OCI-LY7 (cell line): ENCODE results near the gene PKD1L1. TPM values are rescaled to one million over a fixed set of nuclear protein-coding genes. Genes with fewer than 3 reads are reported as not detected.

Experiments
- BruUV-seq: library from RNA; stranded (reverse); fragments of 400-500 nt; replicated peaks from 2 replicates; lab custom pipeline; 2021; lab: Mats Ljungman, UMichigan
- CTCF ChIA-PET: fragments of 300-600 bp; sonication (Branson Sonifier 250); formaldehyde crosslinking; loops from one replicate; lab custom pipeline; 2022; ENCODE audit warnings: antibody characterized with exemption; ENCODE audit not compliant: unreplicated experiment; lab: Charles Lee
- POLR2A ChIA-PET: fragments of 300-600 bp; sonication (Branson Sonifier 250); formaldehyde crosslinking; loops from one replicate; lab custom pipeline; 2022; ENCODE audit warnings: antibody characterized with exemption; lab: Charles Lee
- DNase-seq: peaks from one replicate; pipeline ENCODE4 v3.0.0-alpha.2; 2015; ENCODE audit warnings: low spot score
- H2AFZ ChIP-seq: fragments of 200-600 bp; sonication (generic), shearing (Covaris generic); 2 replicates; pipeline ENCODE4 v1.6.1; 2014; ENCODE audit warnings: mild to moderate bottlenecking, antibody characterized with exemption, low read length, moderate library complexity
- H3K27ac ChIP-seq: fragments of 200-600 bp; sonication (generic); 2 replicates; pipeline ENCODE4 v1.5.1; 2014; ENCODE audit warnings: mixed run types, low read depth, mild to moderate bottlenecking, moderate library complexity, low read length, inconsistent platforms; ENCODE audit not compliant: poor library complexity, severe bottlenecking
- H3K36me3 ChIP-seq: fragments of 200-600 bp; sonication (generic); 2 replicates; pipeline ENCODE4 v1.6.1; 2014; ENCODE audit warnings: mild to moderate bottlenecking, antibody characterized with exemption, low read length, moderate library complexity, mixed read lengths; ENCODE audit not compliant: insufficient read depth
- H3K4me1 ChIP-seq: fragments of 200-600 bp; sonication (generic); 2 replicates; pipeline ENCODE4 v1.5.1; 2014; ENCODE audit warnings: mild to moderate bottlenecking, low read length; ENCODE audit not compliant: insufficient read depth, poor library complexity, severe bottlenecking
- H3K4me2 ChIP-seq: fragments of 200-600 bp; sonication (generic); 2 replicates; pipeline ENCODE4 v1.6.1; 2014; ENCODE audit warnings: mild to moderate bottlenecking, low read length
- H3K4me3 ChIP-seq: fragments of 200-600 bp; sonication (generic); 2 replicates; pipeline ENCODE4 v1.5.1; 2014; ENCODE audit warnings: mild to moderate bottlenecking, low read depth, low read length; ENCODE audit not compliant: poor library complexity, severe bottlenecking
- H3K79me2 ChIP-seq: fragments of 200-600 bp; sonication (generic); 2 replicates; pipeline ENCODE4 v1.6.1; 2016; ENCODE audit warnings: low read depth, mild to moderate bottlenecking, low read length, moderate library complexity, mixed read lengths; ENCODE audit not compliant: insufficient read depth
- H3K9me2 ChIP-seq: fragments of 200-600 bp; sonication (generic); 2 replicates; pipeline ENCODE4 v1.6.1; 2016; ENCODE audit warnings: mild to moderate bottlenecking, low read length, mixed read lengths; ENCODE audit not compliant: insufficient read depth
- H3K9me3 ChIP-seq: fragments of 200-600 bp; sonication (generic); 2 replicates; pipeline ENCODE4 v1.6.1; 2014; ENCODE audit warnings: mild to moderate bottlenecking, mixed run types, low read length, mixed read lengths
- H4K20me1 ChIP-seq: fragments of 200-600 bp; sonication (generic); 2 replicates; pipeline ENCODE4 v1.6.1; 2014; ENCODE audit warnings: mild to moderate bottlenecking, antibody characterized with exemption, low read length, moderate library complexity, mixed read lengths; ENCODE audit not compliant: insufficient read depth
- CTCF ChIP-seq: fragments of 200-600 bp; sonication (generic); conservative IDR thresholded peaks from 2 replicates; pipeline ENCODE4 v1.5.1; 2014; ENCODE audit warnings: mild to moderate bottlenecking, antibody characterized with exemption, low read length, moderate library complexity, mixed read lengths
- EZH2phosphoT487 ChIP-seq: fragments of 200-600 bp; sonication (generic); IDR thresholded peaks from 2 replicates; pipeline ENCODE4 v1.6.1; 2018; ENCODE audit warnings: low read depth, borderline replicate concordance, mild to moderate bottlenecking, mixed run types, antibody characterized with exemption, low read length, moderate library complexity, mixed read lengths
- intact Hi-C: fragments of 100-400 bp; cut with micrococcal nuclease; formaldehyde crosslinking; loops from one replicate; pipeline ENCODE4 v1.10.0; 2022; ENCODE audit not compliant: unreplicated experiment
- total RNA-seq, 2 experiments: library from RNA; depleted of rRNA in 1 of 2; stranded (reverse); fragments of >200 nt in 1 of 2; shearing (Covaris generic) in 1 of 2; gene quantifications; 2 replicates each; pipeline ENCODE4 v1.2.3, GENCODE V29; 2014 to 2022

Gene PKD1L1
- total RNA-seq, 2 experiments from 2014 or later: 0.19 to 0.63 TPM

GRCh38 chr7:47940088-47941013, 7.9 kb downstream of the PKD1L1 start:
- Histone ChIP-seq H4K20me1 (no peaks in the 10 kb centered on the region), H3K36me3 (no peaks in the 10 kb centered on the region), H2AFZ (no peak overlapping the region), H3K9me3 (no peaks in the 10 kb centered on the region), H3K9me2 (no peaks in the 10 kb centered on the region), H3K4me3 (no peak overlapping the region), H3K79me2 (no peaks in the 10 kb centered on the region), H3K4me1 (peaks cover 38% of the 10 kb centered on the region), H3K27ac (no peak overlapping the region), H3K4me2 (no peak overlapping the region)
- ChIA-PET POLR2A (interaction anchor here (0.5 to 1.1 kb wide), 4 partner anchors 8 to 351 kb away, joined by 3 to 4 read pairs (median 4); partner anchors contain the start of gene PKD1L1), CTCF (no interaction called here)
- TF ChIP-seq CTCF: no peak
- no peak for TF ChIP-seq EZH2phosphoT487
- intact Hi-C loops: no loop called here
- BruUV-seq: no TSS peak
- DNase-seq: no peak

- Histone ChIP-seq H3K4me1 (peaks cover 38% of the 10 kb centered on the region), H3K79me2 (no peaks in the 10 kb centered on the region), H3K4me2 (no peak overlapping the region), H3K4me3 (no peak overlapping the region), H4K20me1 (no peaks in the 10 kb centered on the region), H3K9me2 (no peaks in the 10 kb centered on the region), H2AFZ (peak overlapping the region; percentile 63; the same call in 1 of the 2 replicates), H3K9me3 (no peaks in the 10 kb centered on the region), H3K36me3 (no peaks in the 10 kb centered on the region), H3K27ac (peak overlapping the region; percentile 80)
- ChIA-PET POLR2A (interaction anchor here (0.5 to 1.2 kb wide), 6 partner anchors 9 to 180 kb away, joined by 3 to 4 read pairs (median 3); partner anchors contain the start of genes HUS1 and PKD1L1), CTCF (interaction anchor here (3.1 kb wide), 1 partner anchor 673 kb away, joined by 18 read pairs; no protein-coding TSS in a partner anchor)
- intact Hi-C loops: loop anchor here (2.0 to 5.0 kb wide), 6 partner anchors 39 to 357 kb away; partner anchors contain the start of genes HUS1 and TNS3
- TF ChIP-seq EZH2phosphoT487: no peak
- TF ChIP-seq CTCF: no peak
- BruUV-seq: no TSS peak
- no peak for DNase-seq
These were observed 8.7 kb downstream of the PKD1L1 start for GRCh38 chr7:47939425-47940036.
